ENCODE results near the gene PODN. TPM values are rescaled to one million over a fixed set of nuclear protein-coding genes. Genes with fewer than 3 reads are reported as not detected.
A peak's percentile ranks its signal among the peaks of the same experiment; 100 is the strongest.

The PODN gene
- total RNA-seq, 6 donors from 2014 or later: 15.2 to 87.1 (median 53.1) TPM

- no peak overlapping the region for H3K4me3 ChIP-seq
- TF ChIP-seq POLR2A (IDR thresholded peaks at IDR 0.05) (no peak), EP300 (IDR thresholded peaks at IDR 0.05) (no peak)
- TF ChIP-seq, protein P1, sequence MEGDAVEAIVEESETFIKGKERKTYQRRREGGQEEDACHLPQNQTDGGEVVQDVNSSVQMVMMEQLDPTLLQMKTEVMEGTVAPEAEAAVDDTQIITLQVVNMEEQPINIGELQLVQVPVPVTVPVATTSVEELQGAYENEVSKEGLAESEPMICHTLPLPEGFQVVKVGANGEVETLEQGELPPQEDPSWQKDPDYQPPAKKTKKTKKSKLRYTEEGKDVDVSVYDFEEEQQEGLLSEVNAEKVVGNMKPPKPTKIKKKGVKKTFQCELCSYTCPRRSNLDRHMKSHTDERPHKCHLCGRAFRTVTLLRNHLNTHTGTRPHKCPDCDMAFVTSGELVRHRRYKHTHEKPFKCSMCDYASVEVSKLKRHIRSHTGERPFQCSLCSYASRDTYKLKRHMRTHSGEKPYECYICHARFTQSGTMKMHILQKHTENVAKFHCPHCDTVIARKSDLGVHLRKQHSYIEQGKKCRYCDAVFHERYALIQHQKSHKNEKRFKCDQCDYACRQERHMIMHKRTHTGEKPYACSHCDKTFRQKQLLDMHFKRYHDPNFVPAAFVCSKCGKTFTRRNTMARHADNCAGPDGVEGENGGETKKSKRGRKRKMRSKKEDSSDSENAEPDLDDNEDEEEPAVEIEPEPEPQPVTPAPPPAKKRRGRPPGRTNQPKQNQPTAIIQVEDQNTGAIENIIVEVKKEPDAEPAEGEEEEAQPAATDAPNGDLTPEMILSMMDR (IDR thresholded peaks at IDR 0.05): no peak
- H3K36me3 ChIP-seq: peaks cover 0 to 13% (median 9%) of the 10 kb centered on the region in 4 donors
- 71 to 78% methylated on average over 2 of the region's 2 CpGs for WGBS, 2 donors
- H3K27me3 ChIP-seq: no peaks in the 10 kb centered on the region
- no peak for ATAC-seq (ENCODE audit: low FRiP score in 2 of 2)
- H3K27ac ChIP-seq: peak overlapping the region in 3 of 4 donors; percentile 32 to 37 (median 36)
- H3K4me1 ChIP-seq: peaks cover 4 to 12% (median 8%) of the 10 kb centered on the region in 4 donors
- H3K9me3 ChIP-seq: no peaks in the 10 kb centered on the region
- no peak for DNase-seq
Observed at GRCh38 chr1:53025769-53026112, 36.3 kb upstream of the PODN start.

DNA sequence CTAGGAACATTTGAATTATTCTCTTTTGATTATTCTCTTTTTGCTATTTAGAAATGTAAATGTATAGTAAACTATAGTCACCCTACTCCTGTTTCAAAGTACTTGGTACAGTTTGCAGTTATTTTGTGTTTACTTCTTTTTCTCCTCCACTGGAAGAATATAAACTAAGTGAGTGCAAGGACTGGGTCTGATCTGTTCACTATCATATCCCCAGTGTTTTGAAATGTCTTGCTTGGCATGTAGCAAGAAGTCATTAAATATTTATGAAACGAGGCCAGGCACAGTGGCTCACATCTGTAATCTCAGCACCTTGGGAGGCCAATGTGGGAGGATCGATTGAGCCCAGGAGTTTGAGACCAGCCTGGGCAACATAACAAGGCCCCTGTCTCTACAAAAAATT lies 35.8 kb upstream of the PODN start:
- WGBS, 2 donors: 59 to 66% methylated on average over 2 of the region's 2 CpGs
- Histone ChIP-seq H3K27me3 (no peaks in the 10 kb centered on the region), H3K4me1 (peaks cover 4 to 12% (median 8%) of the 10 kb centered on the region in 4 donors), H3K36me3 (peaks cover 0 to 13% (median 9%) of the 10 kb centered on the region in 4 donors), H3K9me3 (no peaks in the 10 kb centered on the region), H3K4me3 (no peak overlapping the region), H3K27ac (no peak overlapping the region)
- TF ChIP-seq, protein P1 (IDR thresholded peaks at IDR 0.05): no peak
- TF ChIP-seq POLR2AphosphoS5 (IDR thresholded peaks at IDR 0.05): no peak
- TF ChIP-seq EP300 (IDR thresholded peaks at IDR 0.05): no peak
- no peak for TF ChIP-seq POLR2A (IDR thresholded peaks at IDR 0.05)
- DNase-seq: no peak
- ATAC-seq (ENCODE audit: low FRiP score in 2 of 2): no peak

DNA sequence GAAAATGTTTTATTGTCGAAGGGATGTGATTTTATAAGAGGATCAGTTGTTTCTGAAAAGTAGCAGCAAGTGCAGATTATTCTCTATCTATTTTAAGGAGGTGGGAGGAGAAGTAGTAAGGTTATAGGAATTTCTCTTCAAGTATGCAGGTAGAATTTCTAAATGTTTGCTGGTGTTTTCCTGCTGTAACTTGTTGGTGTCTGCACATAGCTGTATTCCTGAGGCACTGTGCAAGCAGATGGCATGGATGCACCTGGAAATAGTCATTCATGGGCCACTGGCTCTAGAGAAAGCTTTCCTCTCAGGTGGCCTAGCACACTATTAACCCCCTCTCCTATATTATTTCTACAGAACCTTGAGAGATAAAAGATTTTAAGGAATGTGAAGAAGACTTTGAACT lies 30.3 kb upstream of the PODN start:
- H3K4me1 ChIP-seq: no peaks in the 10 kb centered on the region
- H3K4me3 ChIP-seq: no peak overlapping the region
- 59 to 79% methylated on average over 1 of the region's 1 CpG for WGBS, 2 donors
- DNase-seq (no peak), ATAC-seq (ENCODE audit: low FRiP score in 2 of 2) (no peak)
- H3K27me3 ChIP-seq: no peaks in the 10 kb centered on the region
- no peaks in the 10 kb centered on the region for H3K9me3 ChIP-seq
- TF ChIP-seq, protein P1 (IDR thresholded peaks at IDR 0.05): no peak
- peaks cover 0 to 21% (median 13%) of the 10 kb centered on the region in 4 donors for H3K36me3 ChIP-seq
- no peak overlapping the region for H3K27ac ChIP-seq

DNA sequence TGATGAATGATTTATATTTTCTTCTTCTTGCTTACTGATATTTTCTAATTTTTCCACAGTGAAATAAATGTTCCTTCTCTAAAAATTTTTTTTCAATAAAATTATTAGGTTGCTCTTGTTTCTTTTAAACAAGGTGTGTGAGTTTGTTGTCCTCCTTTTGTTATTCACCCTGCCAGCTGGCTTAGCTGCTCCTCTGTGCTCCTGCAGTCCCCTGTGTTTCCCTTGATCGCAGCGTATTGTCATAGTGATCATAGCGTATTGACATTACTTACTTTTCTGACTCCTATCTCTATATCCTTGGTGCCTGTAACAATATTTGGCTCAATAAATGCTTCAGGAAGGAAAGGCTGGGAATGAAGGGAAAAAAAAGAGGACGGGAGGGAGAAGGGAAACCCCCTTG lies 24.9 kb upstream of the PODN start:
- DNase-seq: no peak
- Histone ChIP-seq H3K27me3 (no peaks in the 10 kb centered on the region), H3K9me3 (no peaks in the 10 kb centered on the region), H3K27ac (no peak overlapping the region), H3K4me3 (no peak overlapping the region), H3K36me3 (peaks cover 8 to 36% (median 21%) of the 10 kb centered on the region in 4 donors), H3K4me1 (no peaks in the 10 kb centered on the region)
- 92 to 94% methylated on average over 4 of the region's 4 CpGs for WGBS, 2 donors
- TF ChIP-seq, protein P1 (IDR thresholded peaks at IDR 0.05): no peak
- TF ChIP-seq POLR2A (IDR thresholded peaks at IDR 0.05) (no peak), POLR2AphosphoS5 (IDR thresholded peaks at IDR 0.05) (no peak), EP300 (IDR thresholded peaks at IDR 0.05) (no peak)
- ATAC-seq (ENCODE audit: low FRiP score in 2 of 2): no peak

GRCh38 chr1:53038566-53038965 lies 23.4 kb upstream of the PODN start:
- peaks cover 8 to 32% (median 19%) of the 10 kb centered on the region in 4 donors for H3K36me3 ChIP-seq
- H3K27ac ChIP-seq: no peak overlapping the region
- H3K4me3 ChIP-seq: no peak overlapping the region
- no peaks in the 10 kb centered on the region for H3K27me3 ChIP-seq
- H3K9me3 ChIP-seq: no peaks in the 10 kb centered on the region
- H3K4me1 ChIP-seq: no peaks in the 10 kb centered on the region
- TF ChIP-seq, protein P1 (IDR thresholded peaks at IDR 0.05): no peak
- TF ChIP-seq POLR2AphosphoS5 (IDR thresholded peaks at IDR 0.05): no peak
- no peak for DNase-seq
- 94 to 100% methylated on average over 3 of the region's 3 CpGs for WGBS, 2 donors
- ATAC-seq (ENCODE audit: low FRiP score in 2 of 2): no peak
